GM11168 (cell line): ENCODE data around the gene SFTPA1.
"Not testable (repeated sequence)": the region's sequence is repeated elsewhere in the genome, so short reads cannot be mapped to it uniquely, and the experiment has no call there.

Experiments
- in situ Hi-C: fragments of 300-500 bp; cut with MboI; formaldehyde crosslinking; loops from one replicate; pipeline ENCODE4 v1.12.0; 2022; ENCODE audit warnings: low sequenced_read_pairs; ENCODE audit not compliant: unreplicated experiment

SFTPA1 gene

GRCh38 chr10:79608505-79609375, 2.0 kb upstream of the SFTPA1 start:
- in situ Hi-C loops, result no loop called here

GRCh38 chr10:79611193-79611976, 646 bp downstream of the SFTPA1 start:
- in situ Hi-C loops, result not testable (repeated sequence)

- in situ Hi-C loops, result no loop called here
These were observed 4.8 kb downstream of the SFTPA1 start for GRCh38 chr10:79615577-79615976.

GRCh38 chr10:79616164-79616563, 5.4 kb downstream of the SFTPA1 start:
- in situ Hi-C loops, result no loop called here

DNA sequence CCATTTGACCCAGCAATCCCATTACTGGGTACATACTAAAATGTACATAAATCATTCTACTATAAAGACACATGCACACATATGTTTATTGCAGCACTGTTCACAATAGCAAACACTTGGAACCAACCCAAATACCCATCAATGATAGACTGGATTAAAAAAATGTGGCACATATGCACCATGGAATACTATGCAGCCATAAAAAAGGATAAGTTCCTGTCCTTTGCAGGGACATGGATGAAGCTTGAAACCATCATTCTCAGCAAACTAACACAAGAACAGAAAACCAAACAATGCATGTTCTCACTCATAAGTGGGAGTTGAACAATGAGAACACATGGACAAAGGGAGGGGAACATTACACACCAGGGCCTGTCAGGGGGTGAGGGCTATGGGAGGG, 12.9 kb downstream of the SFTPA1 start:
- in situ Hi-C loops, result not testable (repeated sequence)

DNA sequence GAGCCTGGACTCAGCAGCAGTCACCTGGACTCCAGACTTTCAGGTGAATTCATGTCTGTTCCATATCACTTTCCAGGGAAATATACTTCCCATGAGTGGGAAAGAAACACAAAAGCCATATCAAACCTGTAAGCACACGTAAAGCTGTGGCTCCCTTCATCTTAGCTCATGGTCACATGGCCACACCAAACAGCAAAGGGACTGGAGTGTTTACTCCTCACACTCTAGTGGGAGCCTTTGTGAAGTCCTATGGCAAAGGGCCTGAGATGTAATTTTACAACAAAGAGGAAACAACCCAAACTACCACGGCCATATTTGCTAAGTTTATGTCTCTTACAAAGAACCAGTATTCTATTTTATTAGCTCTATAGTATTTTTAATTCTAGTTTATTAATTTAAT, 16.3 kb downstream of the SFTPA1 start:
- in situ Hi-C loops, result no loop called here

GRCh38 chr10:79628083-79628482, 17.3 kb downstream of the SFTPA1 start:
- in situ Hi-C loops, result no loop called here

DNA sequence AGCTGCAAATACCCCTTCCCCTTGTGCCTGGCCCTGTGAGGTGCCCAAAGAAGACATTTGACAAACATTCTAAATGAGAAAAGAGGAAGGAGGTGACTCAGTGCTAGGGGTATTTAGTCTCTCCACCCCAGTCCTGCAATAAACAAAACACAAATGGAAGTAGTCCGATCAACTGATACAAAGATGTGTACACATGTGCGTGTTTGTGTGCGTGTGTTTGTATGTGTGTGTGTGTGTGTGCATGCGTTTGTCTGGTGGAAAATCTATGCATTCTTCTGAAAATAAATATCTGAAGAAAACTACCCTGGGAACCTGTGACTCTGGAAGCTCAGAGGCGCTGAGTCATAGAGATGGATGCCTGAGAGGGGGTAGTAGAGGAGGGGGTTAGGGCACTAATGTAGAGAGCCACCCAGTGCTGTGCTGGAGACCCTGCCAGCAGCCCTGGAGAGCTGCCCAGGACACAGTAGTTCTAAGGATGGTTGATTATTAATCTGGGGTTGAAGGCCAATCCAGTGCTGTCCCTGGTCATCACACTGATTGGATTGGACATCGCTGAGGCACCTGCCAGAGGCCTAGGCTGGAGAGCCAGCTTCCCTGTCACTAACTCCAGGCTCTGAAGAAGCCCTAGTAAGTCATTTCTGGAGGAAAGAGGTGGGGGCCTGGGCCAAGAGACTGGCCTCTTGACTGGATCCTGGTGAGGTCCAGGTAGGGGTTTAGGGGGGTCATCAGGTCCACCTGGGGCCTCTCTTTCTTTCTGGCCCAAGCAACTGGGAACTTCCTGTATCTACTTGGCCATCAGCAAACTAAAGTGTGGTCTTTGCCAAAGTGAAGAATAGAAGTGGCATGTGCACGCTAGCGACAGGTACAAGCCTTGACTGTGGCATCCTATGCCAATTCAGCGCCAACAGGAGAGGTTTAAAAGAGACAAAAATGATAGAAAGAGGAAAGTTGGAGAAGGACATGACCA, 18.5 kb downstream of the SFTPA1 start:
- in situ Hi-C loops, result no loop called here

DNA sequence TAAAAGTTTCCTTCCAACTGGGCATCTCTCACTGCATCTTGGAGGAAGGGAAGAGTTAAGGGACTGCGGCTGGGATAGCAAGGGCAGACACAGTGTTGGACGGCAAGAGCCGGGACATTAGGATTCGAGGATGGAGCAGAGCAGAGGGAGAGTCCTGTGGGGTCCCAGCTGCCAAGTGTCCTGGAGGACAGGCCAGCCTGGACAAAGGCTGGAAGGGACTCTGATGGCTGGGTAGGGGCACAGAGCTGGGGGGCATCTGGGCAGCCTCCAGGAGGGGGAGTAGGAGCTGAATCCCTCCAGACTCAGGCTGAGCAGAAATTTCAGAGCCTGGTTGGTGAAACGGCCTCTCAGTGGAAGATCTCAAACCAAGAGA, 19.2 kb downstream of the SFTPA1 start:
- in situ Hi-C loops, result no loop called here

DNA sequence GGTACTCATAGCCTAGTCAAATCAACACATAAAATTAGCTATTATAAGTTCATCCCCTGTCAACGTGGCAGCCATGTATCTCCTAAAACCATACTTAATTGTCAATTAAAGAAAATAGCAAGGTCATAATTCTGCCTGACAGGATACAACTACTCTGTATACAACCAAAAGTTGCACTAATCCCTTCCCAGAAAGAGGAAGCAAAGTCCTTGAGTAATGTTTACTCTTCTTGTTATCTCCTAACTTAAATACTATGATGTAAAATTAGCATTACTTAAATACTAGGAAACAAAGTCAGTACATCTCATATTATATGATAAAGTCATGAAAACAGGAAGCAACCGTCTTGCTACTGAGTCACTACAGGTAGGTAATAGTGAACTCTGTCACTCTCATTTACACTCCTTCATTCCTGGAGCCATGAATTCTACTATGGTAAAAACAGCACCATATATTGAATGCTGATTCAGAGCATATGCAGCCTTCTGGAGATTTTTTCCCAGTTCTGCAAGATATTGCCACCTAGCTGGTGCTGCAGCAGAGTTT, 26.0 kb downstream of the SFTPA1 start:
- in situ Hi-C loops, result not testable (repeated sequence)

GRCh38 chr10:79638318-79638717, 27.6 kb downstream of the SFTPA1 start:
- in situ Hi-C loops, result no loop called here

DNA sequence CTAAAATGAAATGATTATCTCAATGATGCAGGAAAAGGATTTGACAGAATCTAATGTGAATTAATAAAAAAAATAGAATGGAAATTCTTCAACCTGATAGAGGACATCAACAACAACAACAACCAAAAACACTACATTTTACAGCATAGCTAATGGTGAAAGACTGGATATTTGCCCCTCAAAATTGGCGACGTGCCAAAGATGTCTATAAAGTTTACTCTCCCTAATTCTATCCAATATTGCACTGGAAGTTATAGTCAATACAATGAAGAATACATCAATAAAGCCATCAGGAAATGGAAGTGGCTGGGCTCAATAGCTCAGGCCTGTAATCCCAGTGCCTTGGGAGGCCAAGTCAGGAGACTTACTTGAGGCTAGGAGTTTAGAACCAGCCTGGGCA, 42.0 kb downstream of the SFTPA1 start:
- in situ Hi-C loops, result loop anchor here (5.0 kb wide), 1 partner anchor 170 kb away; no protein-coding TSS in a partner anchor

- in situ Hi-C loops, result not testable (repeated sequence)
These were observed 52.5 kb downstream of the SFTPA1 start for GRCh38 chr10:79663287-79663686.

- in situ Hi-C loops, result not testable (repeated sequence)
These were observed 53.9 kb downstream of the SFTPA1 start for GRCh38 chr10:79664686-79665085.
